HG02884 (cell line): ENCODE data around the gene CXCL1.

Experiments
- ATAC-seq: cut with Tn5 transposase; IDR thresholded peaks from one replicate; pipeline ENCODE4 v1.9.1; 2021; ENCODE audit warnings: mild to moderate bottlenecking, moderate library complexity; ENCODE audit not compliant: unreplicated experiment

CXCL1 gene

DNA sequence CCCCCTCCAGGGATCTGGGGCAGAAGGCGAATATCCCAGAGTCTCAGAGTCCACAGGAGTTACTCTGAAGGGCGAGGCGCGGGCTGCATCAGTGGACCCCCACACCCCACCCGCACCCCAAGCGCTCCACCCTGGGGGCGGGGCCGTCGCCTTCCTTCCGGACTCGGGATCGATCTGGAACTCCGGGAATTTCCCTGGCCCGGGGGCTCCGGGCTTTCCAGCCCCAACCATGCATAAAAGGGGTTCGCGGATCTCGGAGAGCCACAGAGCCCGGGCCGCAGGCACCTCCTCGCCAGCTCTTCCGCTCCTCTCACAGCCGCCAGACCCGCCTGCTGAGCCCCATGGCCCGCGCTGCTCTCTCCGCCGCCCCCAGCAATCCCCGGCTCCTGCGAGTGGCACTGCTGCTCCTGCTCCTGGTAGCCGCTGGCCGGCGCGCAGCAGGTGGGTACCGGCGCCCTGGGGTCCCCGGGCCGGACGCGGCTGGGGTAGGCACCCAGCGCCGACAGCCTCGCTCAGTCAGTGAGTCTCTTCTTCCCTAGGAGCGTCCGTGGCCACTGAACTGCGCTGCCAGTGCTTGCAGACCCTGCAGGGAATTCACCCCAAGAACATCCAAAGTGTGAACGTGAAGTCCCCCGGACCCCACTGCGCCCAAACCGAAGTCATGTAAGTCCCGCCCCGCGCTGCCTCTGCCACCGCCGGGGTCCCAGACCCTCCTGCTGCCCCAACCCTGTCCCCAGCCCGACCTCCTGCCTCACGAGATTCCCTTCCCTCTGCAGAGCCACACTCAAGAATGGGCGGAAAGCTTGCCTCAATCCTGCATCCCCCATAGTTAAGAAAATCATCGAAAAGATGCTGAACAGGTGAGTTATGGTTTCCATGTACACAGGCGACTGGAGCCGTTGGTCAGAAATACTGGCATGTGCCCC, at the start of gene CXCL1:
Gene CXCL1, plus strand, starts transcription at position 264 of the 926 bp plus-strand sequence. Its CDS starts 78 bp downstream, at position 342.
- no peak for ATAC-seq

DNA sequence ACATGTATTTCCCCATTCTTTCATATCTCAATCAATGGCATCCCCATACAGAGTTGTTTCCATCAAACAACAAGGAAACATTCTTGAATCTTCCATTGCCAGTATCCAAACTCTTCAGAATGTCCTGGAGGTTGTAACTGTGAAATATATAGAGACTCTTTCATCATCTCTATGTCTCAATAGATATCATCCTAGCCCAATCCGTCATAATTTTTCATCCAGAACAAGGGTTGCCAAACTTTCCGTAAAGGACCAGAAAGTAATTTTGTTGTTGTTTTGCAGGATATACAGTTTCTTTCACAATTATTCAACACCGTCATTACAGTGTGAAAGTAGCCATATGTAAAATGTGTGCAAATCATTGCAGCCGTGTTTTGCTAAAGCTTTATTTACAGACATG, 47.9 kb upstream of the CXCL1 start:
- no peak for ATAC-seq

DNA sequence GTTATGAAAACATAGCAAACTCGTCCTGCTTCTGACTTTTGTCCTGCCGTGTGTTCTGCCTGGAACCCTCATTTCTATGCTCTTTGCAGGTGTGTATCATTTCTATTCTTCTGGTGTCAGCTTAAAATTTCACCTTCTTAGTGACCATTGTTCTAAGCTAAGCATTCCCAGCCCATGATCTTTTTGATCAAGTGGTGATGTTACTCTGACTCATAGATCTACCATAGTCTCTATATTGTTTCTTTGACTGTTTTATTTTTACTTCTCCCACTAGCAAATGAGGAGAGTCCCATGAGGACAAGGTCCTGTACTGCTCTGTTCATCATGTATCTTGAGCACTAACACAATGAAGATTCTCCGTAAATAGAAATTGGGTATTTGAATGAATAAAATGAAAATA, 46.8 kb upstream of the CXCL1 start:
- no peak for ATAC-seq

DNA sequence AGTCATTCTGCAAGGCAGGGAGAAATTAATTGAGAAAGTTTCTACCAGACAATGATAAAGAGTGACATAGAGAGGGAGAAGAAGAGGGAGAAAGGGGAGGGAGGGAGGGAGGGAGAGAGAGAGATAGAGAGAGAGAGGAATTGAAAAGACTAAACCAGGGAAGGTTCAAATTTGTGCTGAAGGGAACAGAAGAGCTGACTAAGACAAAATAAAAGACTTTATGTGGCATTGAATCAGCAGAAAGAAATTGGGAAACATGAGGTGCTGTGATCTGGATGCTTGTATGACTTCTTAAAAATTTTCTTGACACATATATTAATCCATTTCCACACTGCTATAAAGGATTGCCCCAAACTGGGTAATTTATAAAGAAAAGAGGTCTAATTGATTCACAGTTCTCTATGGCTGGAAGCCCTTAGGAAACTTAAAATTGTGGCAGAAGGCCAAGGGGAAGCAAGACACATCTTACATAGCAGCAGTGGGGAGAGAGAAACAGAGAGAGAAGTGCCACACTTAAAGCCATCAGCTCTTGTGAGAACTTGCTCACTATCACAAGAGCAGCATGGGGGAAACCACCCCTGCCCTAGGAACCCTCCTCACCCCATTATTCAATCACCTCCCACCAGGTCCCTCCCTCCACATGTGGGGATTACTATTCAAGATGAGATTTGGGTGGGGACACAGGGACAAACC, 46.2 kb upstream of the CXCL1 start:
- no peak for ATAC-seq

DNA sequence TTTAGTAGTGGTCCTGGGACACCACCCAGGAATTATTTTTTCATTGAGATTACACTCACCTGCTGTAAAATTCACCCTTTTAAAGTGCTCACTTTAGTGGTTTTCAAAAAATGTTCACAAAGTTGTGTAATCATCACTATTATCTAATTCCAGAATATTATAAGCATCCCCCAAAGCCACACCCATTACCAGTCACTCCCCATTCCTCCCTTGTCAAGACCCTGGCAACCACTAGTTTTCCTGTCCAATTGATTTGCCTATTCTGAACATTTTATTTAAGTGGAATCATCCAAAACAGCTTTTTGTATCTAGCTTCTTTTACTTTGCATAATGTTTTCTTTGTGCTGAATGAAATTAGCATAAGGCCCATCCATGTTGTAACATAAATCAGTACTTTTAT, 45.4 kb upstream of the CXCL1 start:
- ATAC-seq, result no peak

DNA sequence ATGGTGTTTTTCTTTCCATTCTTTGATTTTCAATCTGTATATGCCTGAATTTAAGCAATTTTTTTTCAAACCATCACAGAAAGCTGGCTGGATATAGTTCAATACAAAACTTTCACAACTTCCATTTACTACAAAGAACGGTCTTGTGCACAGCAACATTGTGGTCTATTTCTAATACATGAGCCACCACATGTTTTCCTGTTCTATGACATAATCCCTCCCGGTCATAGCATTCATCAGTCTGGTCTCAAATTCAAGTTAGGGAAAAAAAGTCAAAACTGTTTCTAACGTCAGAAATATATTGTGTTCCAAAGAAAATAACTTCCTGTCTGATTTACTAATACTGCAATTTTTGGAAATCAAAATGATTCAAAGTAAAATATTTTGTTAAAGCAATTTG, 40.2 kb upstream of the CXCL1 start:
- ATAC-seq, result no peak

DNA sequence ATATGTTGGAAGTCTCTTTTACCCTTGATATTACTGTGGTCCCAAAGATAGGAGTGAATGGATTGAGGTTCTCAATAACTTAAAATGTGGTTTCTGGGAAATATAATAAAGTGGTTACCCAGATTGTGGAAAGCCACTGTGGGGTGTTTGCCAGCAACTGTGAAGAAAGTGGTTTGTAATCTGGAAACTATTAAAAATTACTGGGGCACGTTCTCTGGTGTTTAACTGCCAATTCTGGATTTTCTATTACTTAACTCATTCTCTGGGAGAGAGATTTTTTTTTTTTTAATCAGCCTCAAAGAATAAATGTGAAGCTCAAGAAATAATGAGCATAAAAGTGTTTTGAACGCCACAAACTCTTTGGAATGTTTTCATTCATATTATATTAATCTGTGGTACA, 37.6 kb upstream of the CXCL1 start:
- ATAC-seq, result no peak

DNA sequence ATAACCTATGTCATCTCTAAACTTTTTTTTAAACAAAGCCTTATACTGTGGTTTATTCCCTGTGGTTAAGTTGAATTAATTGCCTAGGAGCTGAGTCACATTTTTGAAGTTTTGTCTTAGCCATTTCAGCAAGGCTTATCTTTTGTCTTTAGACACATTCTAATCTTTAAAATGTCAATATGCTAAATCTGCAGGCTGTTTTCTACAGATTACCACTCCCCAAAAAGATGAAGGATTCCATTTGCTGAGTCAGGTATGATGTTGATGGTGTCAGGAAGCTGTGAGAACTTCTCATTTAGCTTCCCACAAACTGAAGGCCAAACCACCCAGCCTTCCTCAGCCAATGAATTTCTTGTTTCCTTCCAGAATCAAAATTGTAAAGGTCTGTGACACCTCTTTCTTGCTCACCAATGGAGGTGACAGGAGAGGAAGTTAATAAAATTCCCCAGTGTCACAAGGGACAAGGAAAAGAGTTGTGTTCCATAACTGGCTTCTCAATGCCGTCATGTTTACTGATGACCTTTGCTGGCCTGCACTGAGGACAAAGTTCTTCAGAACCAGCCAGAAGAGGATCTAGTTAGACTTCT, 36.4 kb upstream of the CXCL1 start:
- no peak for ATAC-seq

DNA sequence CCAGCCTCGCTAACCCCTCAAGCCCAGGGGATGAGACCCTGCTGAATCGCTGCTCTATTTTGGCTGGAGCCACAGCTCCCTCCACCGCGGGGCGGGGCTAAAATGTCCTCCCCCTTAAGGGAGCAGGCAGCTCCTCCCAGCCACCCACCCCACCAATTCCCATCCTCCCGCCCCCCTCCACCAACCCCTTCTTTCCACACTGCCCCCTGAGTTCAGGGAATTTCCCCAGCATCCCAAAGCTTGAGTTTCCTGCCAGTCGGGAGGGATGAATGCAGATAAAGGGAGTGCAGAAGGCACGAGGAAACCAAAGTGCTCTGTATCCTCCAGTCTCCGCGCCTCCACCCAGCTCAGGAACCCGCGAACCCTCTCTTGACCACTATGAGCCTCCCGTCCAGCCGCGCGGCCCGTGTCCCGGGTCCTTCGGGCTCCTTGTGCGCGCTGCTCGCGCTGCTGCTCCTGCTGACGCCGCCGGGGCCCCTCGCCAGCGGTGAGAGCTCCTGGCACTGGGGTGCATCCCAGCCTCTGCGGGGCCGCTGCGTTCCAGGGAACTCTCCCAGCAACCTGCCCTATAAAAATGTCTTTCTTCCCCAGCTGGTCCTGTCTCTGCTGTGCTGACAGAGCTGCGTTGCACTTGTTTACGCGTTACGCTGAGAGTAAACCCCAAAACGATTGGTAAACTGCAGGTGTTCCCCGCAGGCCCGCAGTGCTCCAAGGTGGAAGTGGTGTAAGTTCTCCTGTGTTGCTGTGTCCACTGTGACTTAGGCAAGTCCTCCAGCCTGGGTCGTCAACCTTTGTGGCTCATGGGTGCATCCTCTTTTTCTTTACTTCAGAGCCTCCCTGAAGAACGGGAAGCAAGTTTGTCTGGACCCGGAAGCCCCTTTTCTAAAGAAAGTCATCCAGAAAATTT, 32.6 kb upstream of the CXCL1 start, which contains the start of gene CXCL6:
Gene CXCL6, plus strand, starts transcription at position 306 of the 907 bp plus-strand sequence. Its CDS starts 73 bp downstream, at position 379.
- no peak for ATAC-seq

DNA sequence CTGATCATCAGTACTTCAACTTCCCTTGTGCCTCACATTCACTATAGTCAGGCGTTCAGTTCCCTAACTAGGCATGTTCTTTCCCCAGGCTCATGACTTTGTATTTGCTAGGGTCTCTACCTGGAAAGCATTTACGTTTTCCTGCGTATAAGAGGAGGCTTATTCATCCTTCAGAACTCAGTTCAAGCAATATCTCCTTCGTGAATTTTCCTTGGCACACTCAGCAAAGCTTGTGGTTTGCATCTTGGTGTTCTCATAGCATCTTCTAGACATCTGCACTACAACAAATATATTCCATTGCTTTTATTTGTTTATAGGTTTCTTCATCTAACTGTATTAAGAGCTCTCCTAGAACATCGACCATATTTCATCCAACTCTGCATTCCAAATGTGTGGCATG, 30.1 kb upstream of the CXCL1 start:
- ATAC-seq, result no peak

DNA sequence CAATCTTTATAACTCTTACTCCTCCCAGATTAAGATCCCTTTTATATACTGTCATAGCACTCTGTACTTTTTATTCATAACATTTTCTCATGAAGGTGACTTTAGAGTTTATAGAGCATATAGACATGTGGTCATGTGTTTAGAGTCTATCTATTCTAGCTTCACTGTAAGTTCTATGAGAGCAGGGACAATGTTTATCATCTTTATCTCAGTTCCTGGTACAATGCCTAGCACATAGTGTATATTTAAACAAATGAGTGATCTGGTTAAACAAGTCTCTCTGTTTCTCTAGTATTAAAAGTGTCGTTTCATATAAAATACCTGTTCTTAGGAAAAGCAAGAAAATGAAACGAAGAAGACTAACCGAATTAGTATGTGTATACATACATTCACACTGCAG, 29.5 kb upstream of the CXCL1 start:
- ATAC-seq, result no peak

DNA sequence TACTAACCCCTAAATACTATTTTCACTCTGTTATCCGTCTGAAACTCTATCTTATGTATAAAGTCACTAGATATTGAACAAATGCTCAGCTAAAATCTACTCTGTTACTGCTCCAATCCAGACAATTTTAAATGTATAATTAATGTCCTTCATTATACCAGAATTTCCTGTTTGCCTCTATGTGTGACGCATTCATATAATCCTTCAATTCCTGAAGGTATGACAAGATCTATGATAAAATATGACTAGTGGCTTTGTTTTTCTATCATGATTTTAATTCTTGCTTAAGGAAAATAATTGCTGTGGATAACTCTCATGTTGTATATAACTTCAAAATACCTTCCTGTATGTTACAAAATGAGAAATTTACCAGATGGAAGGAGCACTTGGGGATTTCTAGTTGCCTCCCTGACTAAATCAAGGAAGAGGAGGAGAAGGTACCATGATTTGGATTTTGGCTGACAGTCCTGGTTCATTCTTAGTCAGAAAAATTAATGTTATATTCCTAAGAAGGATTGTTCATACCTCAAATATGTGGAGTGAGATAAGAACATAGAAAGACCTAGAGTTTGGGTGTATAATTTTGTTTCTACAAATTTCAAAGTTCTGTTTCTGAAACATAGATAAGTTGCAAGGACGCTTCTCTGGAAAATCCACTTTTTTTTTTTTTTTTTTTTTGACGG, 27.8 kb upstream of the CXCL1 start:
- ATAC-seq, result no peak

DNA sequence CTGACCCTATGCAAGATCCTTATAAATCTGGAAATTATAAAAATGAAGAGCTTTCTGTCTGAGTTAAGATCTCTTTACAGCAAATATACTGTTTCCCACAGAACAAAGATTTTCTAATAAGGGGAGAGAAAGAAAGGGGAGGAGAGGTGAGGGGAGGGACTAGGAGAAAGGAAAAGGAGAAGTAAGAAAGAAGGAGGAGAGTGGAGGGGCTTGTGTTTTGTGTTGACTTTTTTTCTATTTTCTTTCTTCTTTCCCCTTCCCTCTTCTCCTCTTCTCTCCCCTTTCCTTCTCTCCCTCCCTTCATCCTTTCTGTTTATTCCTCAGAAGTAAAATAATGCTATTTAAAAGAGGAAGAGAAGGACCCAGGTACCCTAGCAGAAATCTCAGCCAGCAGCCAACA, 26.5 kb upstream of the CXCL1 start:
- ATAC-seq, result no peak

DNA sequence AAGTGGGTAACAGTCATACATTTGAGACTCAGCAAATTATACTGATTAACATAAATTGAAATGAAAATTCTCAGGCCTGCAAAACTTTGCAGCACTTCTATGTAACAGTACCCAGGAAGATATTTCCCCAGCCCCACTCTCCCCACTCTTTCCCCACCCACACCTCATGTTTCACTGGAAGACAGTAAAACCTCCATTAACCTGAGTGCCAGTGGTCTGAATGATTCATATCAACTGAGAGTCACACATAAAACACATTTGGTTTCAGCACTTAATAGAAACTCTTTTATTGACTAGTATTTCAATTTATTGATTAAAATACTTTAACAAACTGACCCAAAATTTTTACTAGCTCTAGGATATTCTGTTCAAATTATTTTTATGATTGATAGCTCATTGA, 25.8 kb upstream of the CXCL1 start:
- ATAC-seq, result no peak

DNA sequence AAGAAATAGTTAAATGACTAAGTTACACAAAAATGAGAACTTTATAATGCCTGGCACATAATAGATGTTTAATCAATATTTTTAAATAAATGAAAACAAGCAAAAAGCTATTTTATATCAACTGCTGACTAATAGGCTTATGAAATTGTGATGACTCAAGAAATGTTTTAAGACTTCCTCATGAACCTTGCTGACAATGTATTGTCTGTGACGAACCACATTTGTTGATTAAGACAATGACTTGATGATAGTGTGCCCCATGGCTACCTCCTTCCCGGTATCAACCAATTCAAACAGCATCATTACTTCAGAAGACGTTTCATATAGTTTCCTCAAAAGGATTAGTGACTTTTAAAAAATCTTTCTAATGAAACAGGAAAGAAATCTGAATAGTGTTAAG, 24.8 kb upstream of the CXCL1 start:
- no peak for ATAC-seq

DNA sequence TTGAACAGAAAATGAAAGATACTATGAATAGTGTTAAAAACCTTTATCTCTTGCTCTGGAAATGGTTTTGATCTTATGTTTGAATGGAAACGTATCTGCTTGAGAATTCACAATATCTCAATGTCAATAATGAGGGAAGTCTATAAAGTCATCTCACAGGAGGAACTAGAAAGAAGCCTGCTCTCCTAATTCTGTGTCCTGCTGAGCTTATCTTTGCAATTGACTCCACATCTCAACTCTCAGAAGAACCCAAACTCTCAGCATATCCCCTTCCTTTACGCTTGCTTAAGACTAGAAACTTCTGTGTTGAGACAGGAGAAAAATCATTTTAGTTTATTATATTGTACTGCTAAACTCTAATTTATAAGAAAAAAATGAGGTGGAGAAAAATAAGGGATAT, 24.4 kb upstream of the CXCL1 start:
- no peak for ATAC-seq

DNA sequence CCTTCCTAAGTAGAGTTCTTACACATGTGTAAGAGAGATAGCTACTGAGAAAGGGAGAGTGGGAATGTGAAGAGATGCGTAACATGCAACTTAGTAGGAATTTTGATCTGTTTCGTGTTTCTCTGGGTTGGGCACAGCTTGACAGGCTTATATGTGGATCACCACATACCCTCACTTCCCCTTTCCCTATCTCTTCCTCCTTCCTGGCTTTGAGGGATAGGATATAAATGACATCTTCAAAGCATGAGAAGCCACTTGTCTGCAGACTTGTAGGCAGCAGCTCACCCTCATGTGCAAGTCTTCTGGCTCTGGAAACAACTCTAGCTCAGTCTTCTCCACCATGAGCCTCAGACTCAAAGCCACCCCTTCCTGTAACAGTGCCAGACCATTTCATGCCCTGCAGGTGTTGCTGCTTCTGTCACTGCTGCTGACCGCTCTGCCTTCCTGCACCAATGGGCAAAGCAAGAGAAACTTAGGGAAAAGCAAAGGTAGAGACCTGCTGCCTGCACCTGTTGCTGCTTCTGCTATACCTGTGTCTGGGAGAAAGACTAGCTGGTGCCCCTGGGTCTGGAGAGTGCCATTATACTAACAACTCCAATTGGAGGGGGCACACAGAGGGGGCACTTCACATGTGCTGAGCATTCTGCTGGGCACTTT, 21.5 kb upstream of the CXCL1 start:
- no peak for ATAC-seq

DNA sequence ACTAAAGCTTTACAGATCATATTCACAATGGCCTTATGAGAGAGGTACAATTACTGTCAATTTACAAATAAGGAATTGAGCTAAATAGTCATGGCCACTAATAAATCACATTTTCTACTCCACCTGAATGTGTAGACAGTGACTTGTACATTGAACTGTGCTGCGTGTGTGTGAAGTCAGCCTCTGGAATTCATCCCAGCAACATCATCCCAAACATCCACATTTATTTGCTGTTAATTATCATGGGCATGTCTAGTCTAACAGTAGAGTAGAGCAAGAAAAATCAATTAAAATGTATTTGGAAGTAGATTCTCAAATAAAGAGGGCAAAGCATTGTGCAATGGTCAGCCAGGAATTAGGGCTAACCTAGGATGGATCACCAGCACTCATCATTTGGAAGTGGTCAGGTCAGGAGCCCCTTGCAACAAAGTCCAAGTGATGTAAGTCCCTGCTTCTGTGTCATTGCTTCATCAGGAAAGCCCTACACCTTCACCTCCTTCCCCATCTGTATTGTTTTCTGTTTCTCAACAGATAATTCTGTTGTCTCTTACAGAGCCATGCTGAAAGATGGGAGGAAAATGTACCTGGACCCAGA, 20.9 kb upstream of the CXCL1 start:
- ATAC-seq, result no peak

DNA sequence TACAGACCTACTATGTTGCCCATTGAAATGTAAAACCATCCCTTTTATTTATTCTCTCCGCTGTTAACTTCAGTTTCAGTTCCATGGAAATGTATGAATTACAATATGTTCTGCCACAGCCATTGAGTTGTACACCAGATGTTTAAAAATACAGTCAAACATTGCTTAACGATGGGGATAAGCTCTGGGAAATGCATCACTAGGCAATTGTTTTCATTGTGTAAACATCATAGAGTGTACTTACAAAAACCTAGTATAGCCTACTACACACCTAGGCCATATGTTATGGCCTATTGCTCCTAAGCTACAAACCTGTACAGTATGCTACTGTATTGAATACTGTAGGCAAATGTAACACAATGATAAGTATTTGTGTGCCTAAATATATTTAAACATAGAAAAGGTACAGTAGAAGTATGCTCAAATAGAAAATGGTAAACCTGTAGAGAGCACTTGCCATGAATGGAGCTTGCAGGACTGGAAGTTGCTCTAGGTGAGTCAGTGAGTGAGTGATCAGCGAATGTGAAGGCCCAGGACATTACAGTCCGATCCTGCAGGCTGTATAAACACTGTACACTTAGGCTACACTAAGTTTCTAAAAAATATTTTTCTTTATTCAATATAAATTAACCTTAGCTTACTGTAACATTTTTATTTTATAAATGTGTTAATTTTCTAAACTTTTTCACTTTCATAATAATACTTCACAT, 18.8 kb upstream of the CXCL1 start:
- no peak for ATAC-seq
